K562 (cell line): ENCODE results near the gene HYAL1. TPM values are rescaled to one million over a fixed set of nuclear protein-coding genes. Genes with fewer than 3 reads are reported as not detected.

Experiments used
- EP300 ChIP-seq: IDR thresholded peaks from 2 replicates; pipeline ENCODE4 v1.6.1; 2012; ENCODE audit warnings: low read length, improper control_type of control experiment
- FOXP1 ChIP-seq: sonication (generic); formaldehyde crosslinking; IDR thresholded peaks from 2 replicates; pipeline ENCODE4 v1.8.0; 2022; ENCODE audit warnings: mild to moderate bottlenecking, missing genetic modification reagents
- HDAC6 ChIP-seq: IDR thresholded peaks from 2 replicates; pipeline ENCODE4 v1.6.1; 2012; ENCODE audit warnings: low read depth, mild to moderate bottlenecking, control low read depth, inconsistent platforms, low read length, moderate library complexity
- HNRNPH1 ChIP-seq: fragments of 200-400 bp; formaldehyde crosslinking; optimal IDR thresholded peaks from 2 replicates; pipeline ENCODE3; 2017; ENCODE audit warnings: low read depth, mild to moderate bottlenecking, low read length, moderate library complexity
- ILF3 ChIP-seq: fragments of 450-650 bp; IDR thresholded peaks from 2 replicates; pipeline ENCODE4 v1.6.1; 2018; ENCODE audit warnings: antibody characterized with exemption, mild to moderate bottlenecking, moderate library complexity, borderline replicate concordance
- KHSRP ChIP-seq: fragments of 450-650 bp; IDR thresholded peaks from 2 replicates; pipeline ENCODE4 v1.6.1; 2017
- LARP7 ChIP-seq: fragments of 450-650 bp; IDR thresholded peaks from 2 replicates; pipeline ENCODE4 v1.6.1; 2016
- MAFK ChIP-seq: IDR thresholded peaks from 2 replicates; pipeline ENCODE4 v1.6.1; 2011; ENCODE audit warnings: low read length, improper control_type of control experiment
- MCM7 ChIP-seq, 2 experiments: fragments of 450-650 bp; IDR thresholded peaks; 2 replicates each; pipeline ENCODE4 v1.6.1; 2016 to 2018
- NBN ChIP-seq: fragments of 450-650 bp; IDR thresholded peaks from 2 replicates; pipeline ENCODE4 v1.6.1; 2016; ENCODE audit warnings: low read depth, mild to moderate bottlenecking
- NFE2L1 ChIP-seq: fragments of 450-650 bp; IDR thresholded peaks from 2 replicates; pipeline ENCODE4 v1.6.1; 2016; ENCODE audit warnings: missing genetic modification characterization, low read depth, mild to moderate bottlenecking, missing compliant biosample characterization, moderate library complexity, borderline replicate concordance
- PTTG1 ChIP-seq: fragments of 450-650 bp; IDR thresholded peaks from 2 replicates; pipeline ENCODE4 v1.6.1; 2016; ENCODE audit warnings: low read depth, mild to moderate bottlenecking, missing genetic modification characterization, missing compliant biosample characterization
- SIX5 ChIP-seq, 2 experiments: IDR thresholded peaks; 2 replicates each; pipeline ENCODE4 v1.6.1; 2011; ENCODE audit warnings: low read length in 2 of 2, borderline replicate concordance in 1 of 2, low read depth in 1 of 2, mild to moderate bottlenecking in 1 of 2, moderate library complexity in 1 of 2; ENCODE audit not compliant: insufficient read depth in 1 of 2
- TCF7L2 ChIP-seq: fragments of 150-350 bp; IDR thresholded peaks from 2 replicates; pipeline ENCODE4 v1.6.1; 2016; ENCODE audit warnings: low read depth, mild to moderate bottlenecking, low read length, moderate library complexity
- U2AF1 ChIP-seq: fragments of 200-400 bp; formaldehyde crosslinking; optimal IDR thresholded peaks from 2 replicates; pipeline ENCODE3; 2017; ENCODE audit warnings: mild to moderate bottlenecking, low read depth, low read length, moderate library complexity
- ZNF263 ChIP-seq: sonication (generic); formaldehyde crosslinking; IDR thresholded peaks from 2 replicates; pipeline ENCODE4 v1.8.0; 2022; ENCODE audit warnings: mild to moderate bottlenecking, missing genetic modification reagents, borderline replicate concordance
- ZNF3 ChIP-seq: fragments of 250-450 bp; sonication (Bioruptor Pico); IDR thresholded peaks from 2 replicates; pipeline ENCODE4 v1.5.0; 2021; ENCODE audit warnings: mild to moderate bottlenecking, moderate library complexity
- ZNF408 ChIP-seq: fragments of 250-450 bp; sonication (Bioruptor Pico); IDR thresholded peaks from 2 replicates; pipeline ENCODE4 v1.4.0; 2020; ENCODE audit warnings: low read depth, mild to moderate bottlenecking, moderate library complexity
- ZSCAN32 ChIP-seq: fragments of 450-650 bp; formaldehyde crosslinking; IDR thresholded peaks from 2 replicates; pipeline ENCODE4 v1.4.0; 2020; ENCODE audit warnings: mild to moderate bottlenecking, moderate library complexity
- polyA plus RNA-seq, 8 experiments: library from polyadenylated mRNA; depleted of rRNA in 4 of 8; stranded (reverse) in 5 of 8; unstranded in 3 of 8; fragments of >200 nt; fragmentation: Nextera tagmentation in 2 of 8; fragmentation: Illumina TruSeq in 1 of 8; extraction: Ambion mirVana in 2 of 8; extraction: Trizol in 1 of 8; gene quantifications; 2 replicates each; pipeline versions ENCODE4 v1.2.1 to v1.2.3, GENCODE V29; 2011 to 2014; ENCODE audit warnings: inconsistent platforms in 1 of 8, missing spikeins in 1 of 8
- total RNA-seq, 7 experiments: library from RNA; depleted of rRNA in 6 of 7; stranded (reverse); fragments of >200 nt in 6 of 7; fragmentation: Illumina TruSeq in 2 of 7; extraction: Trizol in 2 of 7; gene quantifications; 2 replicates each; pipeline versions ENCODE4 v1.2.1 to v1.2.3, GENCODE V29; 2011 to 2021; ENCODE audit warnings: low replicate concordance in 1 of 7
- TF ChIP-seq, protein P1 (sequence below): sonication (generic); formaldehyde crosslinking; IDR thresholded peaks from 2 replicates; pipeline ENCODE4 v1.8.0; 2022; ENCODE audit warnings: missing genetic modification reagents, mild to moderate bottlenecking, moderate library complexity, borderline replicate concordance
- TF ChIP-seq, protein P2 (sequence below), 3 experiments: fragments of 200-800 bp in 1 of 3; fragments of 250-450 bp in 1 of 3; fragments of 450-650 bp in 1 of 3; sonication (Bioruptor Pico) in 1 of 3; sonication (Bioruptor generic) in 1 of 3; formaldehyde crosslinking in 1 of 3; IDR thresholded peaks; 2 replicates each; pipeline versions ENCODE4 v1.6.1 to v1.8.0; 2016 to 2022; ENCODE audit warnings: mild to moderate bottlenecking in 2 of 3, missing genetic modification characterization in 2 of 3, missing compliant biosample characterization in 1 of 3, moderate library complexity in 1 of 3
- TF ChIP-seq, protein P3 (sequence below), 2 experiments: fragments of 250-450 bp in 1 of 2; fragments of 450-650 bp in 1 of 2; sonication (Bioruptor Pico) in 1 of 2; IDR thresholded peaks; 2 replicates each; pipeline versions ENCODE4 v1.6.1 to v1.8.0; 2016 to 2021; ENCODE audit warnings: mild to moderate bottlenecking in 2 of 2, moderate library complexity in 2 of 2, missing compliant biosample characterization in 1 of 2, missing genetic modification characterization in 1 of 2

Gene HYAL1
- total and polyA plus RNA-seq, 9 of the 15 experiments (the other 6 are each of a cell fraction or from before 2014, with no cell fraction given) = 1.4 to 8.5 (median 4.7) TPM

DNA sequence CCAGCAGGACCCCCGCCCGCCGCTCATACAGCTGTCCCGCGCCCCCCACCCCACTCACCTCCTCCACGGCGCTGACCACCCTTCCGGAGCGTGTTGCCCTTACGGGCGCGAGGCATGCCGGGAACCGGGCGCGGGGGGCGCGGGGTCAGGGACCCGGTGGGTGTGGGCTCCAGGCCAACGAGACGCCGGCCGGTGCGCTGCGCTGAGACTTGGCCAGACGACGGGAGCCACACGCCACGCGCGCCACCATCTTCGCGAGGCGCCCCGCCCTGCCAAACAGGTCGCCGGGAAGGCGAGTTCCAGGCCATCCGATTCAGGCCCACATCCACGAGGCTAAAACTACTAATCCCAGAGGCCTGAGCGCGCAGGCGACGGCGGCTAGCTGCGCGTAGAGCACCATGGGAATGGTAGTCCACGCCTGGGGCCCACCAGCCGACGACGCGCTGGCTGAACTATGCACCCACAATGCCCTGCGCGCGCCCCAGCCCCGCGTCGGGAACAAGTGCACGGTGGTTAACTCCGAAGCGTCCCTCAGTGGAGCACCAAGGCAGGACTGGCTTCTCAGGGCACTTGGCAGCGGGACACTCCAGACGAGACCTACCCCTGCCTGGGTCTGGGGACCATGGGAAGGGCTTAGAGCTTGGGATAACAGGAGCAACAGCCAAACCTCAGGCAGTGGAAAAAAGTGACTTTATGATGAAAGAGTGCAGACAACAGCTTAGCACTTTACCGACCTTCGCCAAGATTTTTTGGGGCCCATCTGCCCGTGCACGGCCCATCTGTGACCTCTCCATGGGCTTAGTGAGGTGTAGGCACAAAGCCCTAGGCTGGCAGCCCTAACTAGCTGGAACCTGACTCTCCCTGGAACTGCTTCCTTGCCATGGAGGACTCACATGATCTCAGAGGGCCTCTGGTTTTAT is 11.0 kb downstream of the HYAL1 start, which contains the start of gene IFRD2 (continued):
- TF ChIP-seq ZNF408 = no peak
- TF ChIP-seq, protein P1, sequence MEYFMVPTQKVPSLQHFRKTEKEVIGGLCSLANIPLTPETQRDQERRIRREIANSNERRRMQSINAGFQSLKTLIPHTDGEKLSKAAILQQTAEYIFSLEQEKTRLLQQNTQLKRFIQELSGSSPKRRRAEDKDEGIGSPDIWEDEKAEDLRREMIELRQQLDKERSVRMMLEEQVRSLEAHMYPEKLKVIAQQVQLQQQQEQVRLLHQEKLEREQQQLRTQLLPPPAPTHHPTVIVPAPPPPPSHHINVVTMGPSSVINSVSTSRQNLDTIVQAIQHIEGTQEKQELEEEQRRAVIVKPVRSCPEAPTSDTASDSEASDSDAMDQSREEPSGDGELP (CRISPR knock-in tag) = peak; percentile 88
- TF ChIP-seq SIX5 (IDR thresholded peaks at IDR 0.05; ENCODE audit: borderline replicate concordance in 1 of 2, insufficient read depth in 1 of 2, low read depth in 1 of 2, low read length in 2 of 2) = peak; percentile 100
- TF ChIP-seq LARP7 = no peak
- TF ChIP-seq ILF3 = no peak
- TF ChIP-seq HDAC6 = no peak
- TF ChIP-seq FOXP1 (CRISPR knock-in tag) = no peak
- no peak for TF ChIP-seq TCF7L2
- no peak for TF ChIP-seq MAFK
- TF ChIP-seq, protein P2, sequence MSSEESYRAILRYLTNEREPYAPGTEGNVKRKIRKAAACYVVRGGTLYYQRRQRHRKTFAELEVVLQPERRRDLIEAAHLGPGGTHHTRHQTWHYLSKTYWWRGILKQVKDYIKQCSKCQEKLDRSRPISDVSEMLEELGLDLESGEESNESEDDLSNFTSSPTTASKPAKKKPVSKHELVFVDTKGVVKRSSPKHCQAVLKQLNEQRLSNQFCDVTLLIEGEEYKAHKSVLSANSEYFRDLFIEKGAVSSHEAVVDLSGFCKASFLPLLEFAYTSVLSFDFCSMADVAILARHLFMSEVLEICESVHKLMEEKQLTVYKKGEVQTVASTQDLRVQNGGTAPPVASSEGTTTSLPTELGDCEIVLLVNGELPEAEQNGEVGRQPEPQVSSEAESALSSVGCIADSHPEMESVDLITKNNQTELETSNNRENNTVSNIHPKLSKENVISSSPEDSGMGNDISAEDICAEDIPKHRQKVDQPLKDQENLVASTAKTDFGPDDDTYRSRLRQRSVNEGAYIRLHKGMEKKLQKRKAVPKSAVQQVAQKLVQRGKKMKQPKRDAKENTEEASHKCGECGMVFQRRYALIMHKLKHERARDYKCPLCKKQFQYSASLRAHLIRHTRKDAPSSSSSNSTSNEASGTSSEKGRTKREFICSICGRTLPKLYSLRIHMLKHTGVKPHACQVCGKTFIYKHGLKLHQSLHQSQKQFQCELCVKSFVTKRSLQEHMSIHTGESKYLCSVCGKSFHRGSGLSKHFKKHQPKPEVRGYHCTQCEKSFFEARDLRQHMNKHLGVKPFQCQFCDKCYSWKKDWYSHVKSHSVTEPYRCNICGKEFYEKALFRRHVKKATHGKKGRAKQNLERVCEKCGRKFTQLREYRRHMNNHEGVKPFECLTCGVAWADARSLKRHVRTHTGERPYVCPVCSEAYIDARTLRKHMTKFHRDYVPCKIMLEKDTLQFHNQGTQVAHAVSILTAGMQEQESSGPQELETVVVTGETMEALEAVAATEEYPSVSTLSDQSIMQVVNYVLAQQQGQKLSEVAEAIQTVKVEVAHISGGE (CRISPR knock-in tag; IDR thresholded peaks at IDR 0.05) = peak in 1 of 3 experiments; percentile 89; a peak in 2 of 6 replicates
- TF ChIP-seq PTTG1 = 0 out of 2 replicates have a peak, but pooled peaks have one; percentile 23
- TF ChIP-seq U2AF1 = no peak
- no peak for TF ChIP-seq HNRNPH1
- TF ChIP-seq, protein P3, sequence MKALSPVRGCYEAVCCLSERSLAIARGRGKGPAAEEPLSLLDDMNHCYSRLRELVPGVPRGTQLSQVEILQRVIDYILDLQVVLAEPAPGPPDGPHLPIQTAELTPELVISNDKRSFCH (CRISPR knock-in tag; IDR thresholded peaks at IDR 0.05) = no peak
- TF ChIP-seq, protein P3 (tag; IDR thresholded peaks at IDR 0.05) = peak; percentile 91
- TF ChIP-seq NBN = no peak
- no peak for TF ChIP-seq ZNF3
- no peak for TF ChIP-seq KHSRP
- no peak for TF ChIP-seq MCM7 (IDR thresholded peaks at IDR 0.05)
- TF ChIP-seq ZNF263 (CRISPR knock-in tag) = peak; percentile 56; the same call in 1 of the 2 replicates
- no peak for TF ChIP-seq EP300
- no peak for TF ChIP-seq ZSCAN32 (CRISPR knock-in tag)
- TF ChIP-seq NFE2L1 (tag) = no peak
